ENCODE measurements around the gene FAM3B.

DNA sequence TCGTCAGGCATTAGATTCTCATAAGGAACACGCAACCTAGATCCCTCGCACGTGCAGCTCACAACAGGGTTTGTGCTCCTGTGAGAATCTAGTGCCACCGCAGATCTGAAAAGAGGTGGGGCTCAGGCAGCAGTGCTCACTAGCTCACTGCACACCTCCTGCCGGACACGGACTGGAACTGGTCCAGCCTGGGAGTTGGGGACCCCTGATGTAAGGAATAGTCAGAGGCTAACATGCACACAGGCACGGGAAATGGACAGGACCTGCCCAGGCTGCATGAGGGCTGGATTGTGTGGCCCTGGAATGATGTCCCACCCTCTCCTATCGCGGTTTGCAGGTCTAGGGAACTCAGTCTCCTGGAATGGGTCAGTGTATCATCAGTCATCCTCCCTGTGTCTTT lies 86.2 kb downstream of the FAM3B start:
- TF ChIP-seq FOXM1 (IDR thresholded peaks at IDR 0.05; ENCODE audit: borderline replicate concordance) (no peak), BHLHE40 (IDR thresholded peaks at IDR 0.05; ENCODE audit: borderline replicate concordance) (no peak), TARDBP (IDR thresholded peaks at IDR 0.05) (no peak), HDGF (IDR thresholded peaks at IDR 0.05; ENCODE audit: borderline replicate concordance) (no peak), CTBP1 (IDR thresholded peaks at IDR 0.05; ENCODE audit: borderline replicate concordance) (no peak), SUZ12 (IDR thresholded peaks at IDR 0.05) (no peak), SP1 (IDR thresholded peaks at IDR 0.05) (no peak), FOXA1 (IDR thresholded peaks at IDR 0.05) (no peak), ELF4 (IDR thresholded peaks at IDR 0.05) (no peak)

Measured in HEK293T (cell line).